Ovary (tissue), 9 donors: ENCODE measurements around the gene SRL. TPM values are rescaled to one million over a fixed set of nuclear protein-coding genes. Genes with fewer than 3 reads are reported as not detected.

ENCODE experiments used
- DNase-seq, 5 donors: peaks; one replicate each; pipeline ENCODE4 v3.0.0-alpha.2; 2019 to 2020
- H3K27ac ChIP-seq, 2 donors: fragments of 200-600 bp; one replicate each; pipeline versions ENCODE4 v1.5.1 to v1.8.0; 2019 to 2022
- H3K27me3 ChIP-seq: fragments of 200-600 bp; one replicate; pipeline ENCODE4 v1.8.0; 2022
- H3K36me3 ChIP-seq: fragments of 200-600 bp; sonication (generic); one replicate; pipeline ENCODE4 v1.5.1; 2019
- H3K4me1 ChIP-seq: one replicate; pipeline ENCODE4 v1.8.1; 2013; ENCODE audit warnings: mild to moderate bottlenecking, moderate library complexity; ENCODE audit not compliant: insufficient read depth
- H3K4me3 ChIP-seq: fragments of 200-600 bp; sonication (generic); one replicate; pipeline ENCODE4 v1.5.1; 2017
- H3K9me3 ChIP-seq, 2 donors: fragments of 200-600 bp in 1 of 2; sonication (generic) in 1 of 2; one replicate each; pipeline versions ENCODE4 v1.5.1 to v1.8.1; 2013 to 2019; ENCODE audit warnings: mild to moderate bottlenecking in 1 of 2, moderate library complexity in 1 of 2
- CTCF ChIP-seq, 3 donors: fragments of 450-650 bp in 2 of 3; fragments of 200-600 bp in 1 of 3; IDR thresholded peaks; one replicate each; pipeline versions ENCODE4 v1.5.1 to v1.8.0; 2016 to 2022; ENCODE audit warnings: antibody characterized with exemption in 3 of 3, mild to moderate bottlenecking in 1 of 3
- EP300 ChIP-seq: sonication (generic); formaldehyde crosslinking; IDR thresholded peaks from one replicate; pipeline ENCODE4 v1.6.1; 2017; ENCODE audit warnings: antibody characterized with exemption
- POLR2A ChIP-seq: fragments of 450-650 bp; IDR thresholded peaks from one replicate; pipeline ENCODE4 v1.6.1; 2017; ENCODE audit warnings: antibody characterized with exemption, mild to moderate bottlenecking, moderate library complexity
- WGBS, 3 donors: extraction: QIAGEN DNeasy Blood & Tissue Kit in 1 of 3; methylation state at CpG; one replicate each; pipeline versions ENCODE4 v1.1.5 to v1.1.7; 2013 to 2017; 5-methylcytosine and 5-hydroxymethylcytosine counted together
- intact Hi-C, 4 donors: fragments of 100-400 bp; cut with DNase I; formaldehyde crosslinking; loops; one replicate each; pipeline versions ENCODE4 v1.11.0 to v1.15.1; 2022 to 2023
- polyA plus RNA-seq, 2 donors: library from polyadenylated mRNA; stranded (reverse); fragments of 200-250 nt in 1 of 2; fragments of 350-450 nt in 1 of 2; fragmentation: Illumina TruSeq in 1 of 2; extraction: RNeasy Lipid Tissue Mini Kit (QIAGEN cat#74804) in 1 of 2; gene quantifications; one replicate each; pipeline ENCODE4 v1.2.3, GENCODE V29; 2013 to 2014
- total RNA-seq, 7 donors: library from RNA; depleted of rRNA in 2 of 7; stranded (reverse); fragments of >200 nt in 2 of 7; fragmentation: NEBNext Ultra II Directional in 3 of 7; extraction: Animal tissue kit (Norgen Biotek cat#: 25700) in 3 of 7; gene quantifications; one replicate each; pipeline versions ENCODE4 v1.1.0 to v1.2.4, GENCODE V29; 2016 to 2023
- donor health status: DM: no; HTN: no; CAD: no; lungs with moderate emphysema.
- donor health status: DM: no; HTN: no; CAD: no.
- donor health status: Bipolar disorder and iron deficiency.
- donor health status: DM: yes; HTN: yes; CAD: no.
- donor health status: DM: no; HTN: no; CAD: no.
- donor health status: DM: yes; HTN: yes; CAD: no.

Gene SRL
- total and polyA plus RNA-seq, 9 donors: under 0.01 to 7.5 (median 1.0) TPM

DNA sequence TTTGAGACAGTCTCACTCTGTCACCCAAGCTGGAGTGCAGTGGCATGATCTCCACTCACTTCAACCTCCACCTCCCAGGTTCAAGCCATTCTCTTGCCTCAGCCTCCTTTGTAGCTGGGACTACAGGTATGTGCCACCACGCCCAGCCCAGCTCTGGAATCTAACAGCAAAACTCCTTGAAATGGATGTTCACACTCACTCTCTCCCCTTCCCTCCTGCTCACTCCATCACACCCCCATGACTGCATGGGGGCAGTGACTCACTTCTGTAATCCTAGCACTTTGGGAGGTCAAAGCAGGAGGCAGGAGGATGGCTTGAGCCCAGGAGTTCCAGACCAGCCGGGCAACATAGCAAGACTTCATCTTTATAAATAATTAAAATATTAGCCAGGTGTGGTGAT is 42.1 kb upstream of the SRL start:
- Histone ChIP-seq H3K27ac (no peak overlapping the region), H3K27me3 (no peaks in the 10 kb centered on the region), H3K4me3 (no peak overlapping the region), H3K36me3 (no peaks in the 10 kb centered on the region), H3K4me1 (peaks cover 3% of the 10 kb centered on the region), H3K9me3 (no peaks in the 10 kb centered on the region)
- WGBS, 3 donors: 58 to 61% (median 59%) methylated on average over 2 of the region's 2 CpGs
- intact Hi-C loops: no loop called here
- TF ChIP-seq POLR2A: no peak
- TF ChIP-seq EP300: no peak
- TF ChIP-seq CTCF (IDR thresholded peaks at IDR 0.05): no peak
- no peak for DNase-seq

GRCh38 chr16:4283441-4283840 is 41.6 kb upstream of the SRL start:
- no peak for DNase-seq
- Histone ChIP-seq H3K27ac (no peak overlapping the region), H3K9me3 (no peaks in the 10 kb centered on the region), H3K27me3 (no peaks in the 10 kb centered on the region), H3K4me1 (peaks cover under 1% of the 10 kb centered on the region), H3K4me3 (no peak overlapping the region), H3K36me3 (no peaks in the 10 kb centered on the region)
- WGBS, 3 donors: 71 to 78% (median 78%) methylated on average over 8 of the region's 8 CpGs
- intact Hi-C loops: no loop called here
- TF ChIP-seq EP300 (no peak), POLR2A (no peak), CTCF (IDR thresholded peaks at IDR 0.05) (no peak)

GRCh38 chr16:4280625-4281024 is 38.7 kb upstream of the SRL start:
- DNase-seq: no peak
- 90 to 94% (median 92%) methylated on average over 2 of the region's 2 CpGs for WGBS, 3 donors
- H3K27ac ChIP-seq: no peak overlapping the region

GRCh38 chr16:4277987-4278513 is 36.2 kb upstream of the SRL start:
- Histone ChIP-seq H3K9me3 (no peaks in the 10 kb centered on the region), H3K36me3 (no peaks in the 10 kb centered on the region), H3K27me3 (no peaks in the 10 kb centered on the region), H3K27ac (no peak overlapping the region), H3K4me3 (no peak overlapping the region), H3K4me1 (no peaks in the 10 kb centered on the region)
- no peak for DNase-seq
- intact Hi-C loops: no loop called here
- 94 to 100% (median 98%) methylated on average over 2 of the region's 2 CpGs for WGBS, 3 donors
- TF ChIP-seq EP300 (no peak), POLR2A (no peak)

More at GRCh38 chr16:4280625-4281024, 38.7 kb upstream of the SRL start:
- Histone ChIP-seq H3K36me3 (no peaks in the 10 kb centered on the region), H3K4me1 (no peaks in the 10 kb centered on the region), H3K9me3 (no peaks in the 10 kb centered on the region), H3K27me3 (no peaks in the 10 kb centered on the region), H3K4me3 (no peak overlapping the region)
- intact Hi-C loops: no loop called here
- TF ChIP-seq CTCF (IDR thresholded peaks at IDR 0.05) (no peak), EP300 (no peak), POLR2A (no peak)

DNA sequence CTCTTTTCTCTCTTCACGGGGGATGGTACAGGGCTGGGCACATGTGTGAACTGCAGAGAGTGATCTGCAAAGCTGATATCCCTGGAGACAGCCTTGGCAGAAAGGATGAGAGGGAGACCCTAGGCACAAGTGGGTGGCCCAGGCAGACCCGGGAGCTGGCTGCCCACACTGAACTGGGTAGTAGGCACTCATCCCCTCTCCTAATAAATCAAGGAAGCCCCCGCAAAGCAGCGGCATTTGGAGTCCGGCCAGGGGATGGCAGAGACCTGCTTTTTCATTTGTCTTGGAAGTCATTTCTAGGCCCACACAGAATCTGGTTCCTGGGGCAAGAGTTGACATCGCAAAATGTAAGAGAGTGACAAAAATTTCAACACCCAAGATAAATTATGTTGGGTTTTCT is 34.0 kb upstream of the SRL start:
- no peak overlapping the region for H3K4me3 ChIP-seq
- TF ChIP-seq CTCF (IDR thresholded peaks at IDR 0.05) (no peak), POLR2A (no peak), EP300 (no peak)
- peaks cover 3% of the 10 kb centered on the region for H3K4me1 ChIP-seq
- DNase-seq: peak in 1 of 5 donors; percentile 50
- no peaks in the 10 kb centered on the region for H3K36me3 ChIP-seq
- no peaks in the 10 kb centered on the region for H3K9me3 ChIP-seq
- H3K27me3 ChIP-seq: no peaks in the 10 kb centered on the region
- intact Hi-C loops: no loop called here
- 75 to 79% (median 78%) methylated on average over 6 of the region's 6 CpGs for WGBS, 3 donors
- H3K27ac ChIP-seq: no peak overlapping the region
